GM06990 (cell line): ENCODE data around the gene IRF7.

Experiments
- DNase-seq: peaks from one replicate; pipeline ENCODE4 v3.0.0-alpha.2; 2011; ENCODE audit not compliant: insufficient read length; ENCODE audit errors: extremely low read depth
- H3K27me3 ChIP-seq: replicated peaks from 2 replicates; pipeline ENCODE4 v1.6.0; 2011; ENCODE audit warnings: low read length; ENCODE audit not compliant: control insufficient read depth, insufficient read depth
- H3K36me3 ChIP-seq: 2 replicates; pipeline ENCODE4 v1.5.1; 2011; ENCODE audit warnings: low read length; ENCODE audit not compliant: control insufficient read depth, insufficient read depth
- H3K4me3 ChIP-seq: replicated peaks from 2 replicates; pipeline ENCODE4 v1.5.1; 2011; ENCODE audit warnings: low read depth, mild to moderate bottlenecking, control low read depth, low read length
- TF ChIP-seq, protein P1 (sequence below): IDR thresholded peaks from 2 replicates; pipeline ENCODE4 v1.5.1; 2011; ENCODE audit warnings: low read length, control low read depth, mild to moderate bottlenecking, inconsistent platforms; ENCODE audit not compliant: insufficient read depth, poor library complexity, severe bottlenecking

Gene IRF7

GRCh38 chr11:565921-566509 lies 49.7 kb downstream of the IRF7 start:
- no peak for DNase-seq
- peaks cover 5% of the 10 kb centered on the region for H3K36me3 ChIP-seq
- H3K4me3 ChIP-seq = no peak overlapping the region
- TF ChIP-seq, protein P1, sequence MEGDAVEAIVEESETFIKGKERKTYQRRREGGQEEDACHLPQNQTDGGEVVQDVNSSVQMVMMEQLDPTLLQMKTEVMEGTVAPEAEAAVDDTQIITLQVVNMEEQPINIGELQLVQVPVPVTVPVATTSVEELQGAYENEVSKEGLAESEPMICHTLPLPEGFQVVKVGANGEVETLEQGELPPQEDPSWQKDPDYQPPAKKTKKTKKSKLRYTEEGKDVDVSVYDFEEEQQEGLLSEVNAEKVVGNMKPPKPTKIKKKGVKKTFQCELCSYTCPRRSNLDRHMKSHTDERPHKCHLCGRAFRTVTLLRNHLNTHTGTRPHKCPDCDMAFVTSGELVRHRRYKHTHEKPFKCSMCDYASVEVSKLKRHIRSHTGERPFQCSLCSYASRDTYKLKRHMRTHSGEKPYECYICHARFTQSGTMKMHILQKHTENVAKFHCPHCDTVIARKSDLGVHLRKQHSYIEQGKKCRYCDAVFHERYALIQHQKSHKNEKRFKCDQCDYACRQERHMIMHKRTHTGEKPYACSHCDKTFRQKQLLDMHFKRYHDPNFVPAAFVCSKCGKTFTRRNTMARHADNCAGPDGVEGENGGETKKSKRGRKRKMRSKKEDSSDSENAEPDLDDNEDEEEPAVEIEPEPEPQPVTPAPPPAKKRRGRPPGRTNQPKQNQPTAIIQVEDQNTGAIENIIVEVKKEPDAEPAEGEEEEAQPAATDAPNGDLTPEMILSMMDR = no peak
- H3K27me3 ChIP-seq = no peaks in the 10 kb centered on the region

GRCh38 chr11:563812-564578 lies 51.8 kb downstream of the IRF7 start:
- TF ChIP-seq, protein P1 = no peak
- DNase-seq = no peak
- Histone ChIP-seq H3K4me3 (no peak overlapping the region), H3K36me3 (peaks cover 5% of the 10 kb centered on the region), H3K27me3 (no peaks in the 10 kb centered on the region)

- H3K4me3 ChIP-seq = no peak overlapping the region
- peaks cover 5% of the 10 kb centered on the region for H3K36me3 ChIP-seq
- DNase-seq = no peak
- TF ChIP-seq, protein P1 = no peak
- H3K27me3 ChIP-seq = no peaks in the 10 kb centered on the region
These were observed 52.5 kb downstream of the IRF7 start for GRCh38 chr11:563066-563811.
